OCI-LY7 (cell line): ENCODE results near the gene FNDC10.

Source experiments
- EZH2phosphoT487 ChIP-seq: fragments of 200-600 bp; sonication (generic); IDR thresholded peaks from 2 replicates; pipeline ENCODE4 v1.6.1; 2018; ENCODE audit warnings: low read depth, borderline replicate concordance, mild to moderate bottlenecking, mixed run types, antibody characterized with exemption, low read length, moderate library complexity, mixed read lengths
- TF ChIP-seq, protein P1 (sequence below): fragments of 200-600 bp; sonication (generic); conservative IDR thresholded peaks from 2 replicates; pipeline ENCODE4 v1.5.1; 2014; ENCODE audit warnings: mild to moderate bottlenecking, antibody characterized with exemption, low read length, moderate library complexity, mixed read lengths

DNA sequence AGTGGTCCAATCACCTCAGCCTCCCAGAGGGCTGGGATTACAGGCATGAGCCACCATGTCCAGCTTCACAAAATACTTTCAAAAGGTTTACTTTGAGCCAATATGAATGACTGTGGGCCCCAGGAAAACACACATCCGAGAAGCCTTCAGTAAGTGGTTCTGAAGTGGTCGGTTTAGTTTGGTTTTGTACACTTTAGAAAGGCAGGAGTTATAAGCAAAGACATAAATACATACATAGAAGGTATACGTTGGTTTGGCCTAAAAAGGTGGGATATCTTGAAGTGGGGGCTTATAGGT is 12.1 kb upstream of the FNDC10 start:
- TF ChIP-seq, protein P1, sequence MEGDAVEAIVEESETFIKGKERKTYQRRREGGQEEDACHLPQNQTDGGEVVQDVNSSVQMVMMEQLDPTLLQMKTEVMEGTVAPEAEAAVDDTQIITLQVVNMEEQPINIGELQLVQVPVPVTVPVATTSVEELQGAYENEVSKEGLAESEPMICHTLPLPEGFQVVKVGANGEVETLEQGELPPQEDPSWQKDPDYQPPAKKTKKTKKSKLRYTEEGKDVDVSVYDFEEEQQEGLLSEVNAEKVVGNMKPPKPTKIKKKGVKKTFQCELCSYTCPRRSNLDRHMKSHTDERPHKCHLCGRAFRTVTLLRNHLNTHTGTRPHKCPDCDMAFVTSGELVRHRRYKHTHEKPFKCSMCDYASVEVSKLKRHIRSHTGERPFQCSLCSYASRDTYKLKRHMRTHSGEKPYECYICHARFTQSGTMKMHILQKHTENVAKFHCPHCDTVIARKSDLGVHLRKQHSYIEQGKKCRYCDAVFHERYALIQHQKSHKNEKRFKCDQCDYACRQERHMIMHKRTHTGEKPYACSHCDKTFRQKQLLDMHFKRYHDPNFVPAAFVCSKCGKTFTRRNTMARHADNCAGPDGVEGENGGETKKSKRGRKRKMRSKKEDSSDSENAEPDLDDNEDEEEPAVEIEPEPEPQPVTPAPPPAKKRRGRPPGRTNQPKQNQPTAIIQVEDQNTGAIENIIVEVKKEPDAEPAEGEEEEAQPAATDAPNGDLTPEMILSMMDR: no peak
- no peak for TF ChIP-seq EZH2phosphoT487
